GM23248 (cell line): ENCODE measurements around the gene PANK1. TPM values are rescaled to one million over a fixed set of nuclear protein-coding genes. Genes with fewer than 3 reads are reported as not detected.

Experiments used
- DNase-seq: peaks from one replicate; pipeline ENCODE4 v3.0.0-alpha.2; 2015
- H2AFZ ChIP-seq: fragments of 200-600 bp; sonication (generic); 2 replicates; pipeline ENCODE4 v1.6.1; 2016; ENCODE audit warnings: antibody characterized with exemption
- H3F3A ChIP-seq: fragments of 200-600 bp; sonication (generic); 2 replicates; pipeline ENCODE4 v1.6.1; 2016; ENCODE audit warnings: mild to moderate bottlenecking, antibody characterized with exemption, mixed run types; ENCODE audit not compliant: insufficient read depth
- H3K27ac ChIP-seq: fragments of 200-600 bp; sonication (generic); 2 replicates; pipeline ENCODE4 v1.5.1; 2016; ENCODE audit warnings: mild to moderate bottlenecking
- H3K27me3 ChIP-seq: fragments of 200-600 bp; sonication (generic); replicated peaks from 2 replicates; pipeline ENCODE4 v1.6.1; 2016; ENCODE audit warnings: mild to moderate bottlenecking; ENCODE audit not compliant: insufficient read depth
- H3K36me3 ChIP-seq: fragments of 200-600 bp; sonication (generic); 2 replicates; pipeline ENCODE4 v1.6.1; 2016; ENCODE audit warnings: low read depth, mild to moderate bottlenecking
- H3K4me1 ChIP-seq: fragments of 200-600 bp; sonication (generic); 2 replicates; pipeline ENCODE4 v1.6.1; 2016; ENCODE audit warnings: mild to moderate bottlenecking; ENCODE audit not compliant: insufficient read depth
- H3K4me2 ChIP-seq: fragments of 200-600 bp; sonication (generic); one replicate; pipeline ENCODE4 v1.6.1; 2016; ENCODE audit warnings: mild to moderate bottlenecking; ENCODE audit not compliant: unreplicated experiment
- H3K4me3 ChIP-seq: fragments of 200-600 bp; sonication (generic); 2 replicates; pipeline ENCODE4 v1.5.1; 2016; ENCODE audit warnings: mild to moderate bottlenecking
- H3K79me2 ChIP-seq: fragments of 200-600 bp; sonication (generic); 2 replicates; pipeline ENCODE4 v1.6.1; 2016; ENCODE audit warnings: mild to moderate bottlenecking; ENCODE audit not compliant: insufficient read depth
- H3K9ac ChIP-seq: fragments of 200-600 bp; sonication (generic); 2 replicates; pipeline ENCODE4 v1.6.1; 2016; ENCODE audit warnings: mild to moderate bottlenecking
- H3K9me2 ChIP-seq: fragments of 200-600 bp; sonication (generic); 2 replicates; pipeline ENCODE4 v1.6.1; 2016; ENCODE audit warnings: mixed run types, mild to moderate bottlenecking, moderate library complexity; ENCODE audit not compliant: insufficient read depth
- H3K9me3 ChIP-seq: fragments of 200-600 bp; sonication (generic); one replicate; pipeline ENCODE4 v1.6.1; 2017; ENCODE audit warnings: low read depth
- H4K20me1 ChIP-seq: fragments of 200-600 bp; sonication (generic); 2 replicates; pipeline ENCODE4 v1.6.0; 2016; ENCODE audit not compliant: insufficient read depth
- EZH2 ChIP-seq: fragments of 200-600 bp; sonication (generic); IDR thresholded peaks from 2 replicates; pipeline ENCODE4 v1.6.1; 2018; ENCODE audit warnings: antibody characterized with exemption, mild to moderate bottlenecking; ENCODE audit not compliant: insufficient read depth, poor library complexity, severe bottlenecking
- EZH2phosphoT487 ChIP-seq: fragments of 200-600 bp; sonication (generic); IDR thresholded peaks from 2 replicates; pipeline ENCODE4 v1.6.1; 2018; ENCODE audit warnings: antibody characterized with exemption, moderate library complexity, mild to moderate bottlenecking, low read depth; ENCODE audit not compliant: insufficient read depth
- WGBS, 2 experiments: methylation state at CpG; one replicate each; pipeline ENCODE4 v1.1.6; 2015 to 2017; ENCODE audit warnings: low lambda C conversion rate in 2 of 2, low coverage in 1 of 2; ENCODE audit errors: missing lambda C conversion rate in 2 of 2; 5-methylcytosine and 5-hydroxymethylcytosine counted together
- in situ Hi-C: fragments of 300-500 bp; cut with MboI; formaldehyde crosslinking; loops from 2 replicates; pipeline ENCODE4 v1.15.0; 2020
- polyA plus RNA-seq: library from polyadenylated mRNA; unstranded; fragments of >200 nt; fragmentation: Nextera tagmentation; extraction: Ambion mirVana; gene quantifications from 2 replicates; pipeline ENCODE4 v1.2.1, GENCODE V29; 2016
- total RNA-seq: library from RNA; depleted of rRNA; stranded (reverse); fragments of >200 nt; shearing (Covaris generic); gene quantifications from 2 replicates; pipeline ENCODE4 v1.2.3, GENCODE V29; 2014

Gene PANK1
- total and polyA plus RNA-seq, 2 experiments from 2014 or later, result 3.3 to 3.6 TPM

DNA sequence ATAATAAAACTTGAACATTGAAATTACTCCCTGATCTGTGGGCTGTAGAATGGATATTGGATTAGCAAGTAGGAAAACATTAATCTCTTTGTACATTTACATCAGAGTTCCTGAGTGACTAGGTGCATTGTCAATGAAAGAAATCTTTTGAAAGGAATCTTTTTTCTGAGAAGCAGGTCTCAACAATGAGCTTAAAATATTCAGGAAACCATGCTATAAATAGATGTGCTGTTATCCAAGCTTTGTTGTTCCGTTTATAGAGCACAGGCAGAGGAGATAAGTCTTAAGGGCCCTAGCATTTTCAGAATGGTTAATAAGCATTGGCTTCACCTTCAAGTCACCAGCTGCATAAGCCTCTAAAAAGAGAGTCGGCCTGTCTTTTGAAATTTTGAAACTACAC lies 68.3 kb downstream of the PANK1 start:
- Histone ChIP-seq H3K27me3 (no peaks in the 10 kb centered on the region), H3K27ac (no peak overlapping the region), H3K4me3 (no peak overlapping the region), H3K9me3 (no peaks in the 10 kb centered on the region), H3K4me2 (no peak overlapping the region), H3F3A (no peaks in the 10 kb centered on the region), H3K36me3 (no peaks in the 10 kb centered on the region), H3K4me1 (peaks cover 13% of the 10 kb centered on the region), H2AFZ (no peak overlapping the region), H3K9me2 (no peaks in the 10 kb centered on the region), H3K79me2 (no peaks in the 10 kb centered on the region), H4K20me1 (no peaks in the 10 kb centered on the region), H3K9ac (no peak overlapping the region)
- DNase-seq, result no peak
- TF ChIP-seq EZH2, result no peak
- TF ChIP-seq EZH2phosphoT487, result no peak
- WGBS, 2 experiments, result 90 to 98% methylated on average over 2 of the region's 2 CpGs
- in situ Hi-C loops, result no loop called here

DNA sequence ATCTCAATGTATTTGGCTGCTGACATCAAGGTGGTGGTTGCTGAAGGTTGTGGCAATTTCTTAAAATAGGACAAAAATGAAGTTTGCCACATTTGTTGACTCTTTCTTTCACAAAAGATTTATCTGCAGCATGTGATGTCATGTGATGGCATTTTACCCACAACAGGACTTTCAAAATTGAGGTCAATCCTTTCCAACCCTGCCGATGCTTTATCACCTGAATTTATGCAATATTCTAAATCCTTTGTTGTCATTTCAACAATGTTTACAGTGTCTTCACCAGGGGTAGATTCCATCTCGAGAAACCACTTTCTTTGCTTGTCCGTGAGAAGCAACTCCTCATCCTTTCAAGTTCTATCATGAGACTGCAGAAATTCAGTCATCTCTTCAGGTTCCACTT lies 69.0 kb downstream of the PANK1 start:
- no peaks in the 10 kb centered on the region for H4K20me1 ChIP-seq
- no peak for DNase-seq
- no peaks in the 10 kb centered on the region for H3K27me3 ChIP-seq
- in situ Hi-C loops, result no loop called here
- TF ChIP-seq EZH2phosphoT487, result no peak
- TF ChIP-seq EZH2, result no peak
- no peaks in the 10 kb centered on the region for H3K79me2 ChIP-seq
- H3K9me3 ChIP-seq, result no peaks in the 10 kb centered on the region
- no peak overlapping the region for H3K4me2 ChIP-seq
- H3K27ac ChIP-seq, result no peak overlapping the region
- H3F3A ChIP-seq, result no peaks in the 10 kb centered on the region
- no peak overlapping the region for H3K9ac ChIP-seq
- no peak overlapping the region for H2AFZ ChIP-seq
- H3K4me3 ChIP-seq, result no peak overlapping the region
- H3K36me3 ChIP-seq, result no peaks in the 10 kb centered on the region
- 86 to 88% methylated on average over 3 of the region's 3 CpGs for WGBS, 2 experiments
- H3K4me1 ChIP-seq, result peaks cover 13% of the 10 kb centered on the region
- H3K9me2 ChIP-seq, result no peaks in the 10 kb centered on the region

DNA sequence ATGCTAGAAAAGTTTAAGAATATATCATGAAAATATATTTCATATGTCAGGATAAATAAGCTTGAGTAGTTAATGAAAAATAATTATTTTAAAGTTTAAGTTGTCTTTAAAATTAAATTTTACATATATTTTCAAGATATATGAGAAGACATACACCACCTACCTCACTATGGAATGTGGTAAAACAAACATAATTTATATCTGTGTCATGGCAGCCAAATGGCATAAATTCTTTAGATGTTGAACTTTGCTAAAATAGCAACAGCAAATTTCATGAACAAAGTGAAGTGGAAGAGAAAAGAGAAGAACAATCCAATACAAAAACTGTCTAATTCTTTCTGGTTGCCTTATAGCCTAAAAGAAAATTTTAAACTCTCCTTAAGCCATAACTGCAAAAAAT lies 70.0 kb downstream of the PANK1 start:
- H4K20me1 ChIP-seq, result no peaks in the 10 kb centered on the region
- no peak overlapping the region for H3K4me2 ChIP-seq
- no peak overlapping the region for H2AFZ ChIP-seq
- no peaks in the 10 kb centered on the region for H3K9me2 ChIP-seq
- no peaks in the 10 kb centered on the region for H3K79me2 ChIP-seq
- no peaks in the 10 kb centered on the region for H3F3A ChIP-seq
- in situ Hi-C loops, result no loop called here
- H3K4me3 ChIP-seq, result no peak overlapping the region
- no peaks in the 10 kb centered on the region for H3K27me3 ChIP-seq
- TF ChIP-seq EZH2 (no peak), EZH2phosphoT487 (no peak)
- DNase-seq, result no peak
- no peak overlapping the region for H3K27ac ChIP-seq
- no peak overlapping the region for H3K9ac ChIP-seq
- H3K4me1 ChIP-seq, result peaks cover 13% of the 10 kb centered on the region
- no peaks in the 10 kb centered on the region for H3K36me3 ChIP-seq
- H3K9me3 ChIP-seq, result no peaks in the 10 kb centered on the region

DNA sequence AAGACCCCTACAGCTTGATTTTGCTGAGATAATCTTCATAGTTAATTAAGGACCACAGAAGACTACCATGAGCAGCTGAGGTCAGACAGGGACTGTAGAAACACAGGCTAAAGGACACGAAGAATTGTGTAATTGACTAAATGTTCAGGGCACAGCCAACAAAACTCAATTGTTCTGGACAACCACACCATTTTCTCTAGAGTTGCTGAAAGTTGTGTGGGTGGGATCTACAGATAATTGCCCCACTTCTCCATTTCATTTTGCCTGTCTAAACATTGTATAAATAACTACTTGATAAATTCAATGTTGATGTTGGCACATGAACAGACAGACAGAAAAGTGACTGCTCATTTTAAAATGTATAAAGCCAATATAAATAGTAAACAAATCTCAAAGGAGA lies 70.7 kb downstream of the PANK1 start:
- Histone ChIP-seq H3K79me2 (no peaks in the 10 kb centered on the region), H4K20me1 (no peaks in the 10 kb centered on the region), H3K9me3 (no peaks in the 10 kb centered on the region), H3K4me2 (no peak overlapping the region), H3F3A (no peaks in the 10 kb centered on the region), H3K27me3 (no peaks in the 10 kb centered on the region), H3K36me3 (no peaks in the 10 kb centered on the region), H3K9me2 (no peaks in the 10 kb centered on the region), H3K9ac (no peak overlapping the region), H3K4me1 (peaks cover 13% of the 10 kb centered on the region), H3K27ac (no peak overlapping the region), H2AFZ (no peak overlapping the region), H3K4me3 (no peak overlapping the region)
- in situ Hi-C loops, result no loop called here
- no peak for DNase-seq
- TF ChIP-seq EZH2phosphoT487 (no peak), EZH2 (no peak)
- 32 to 63% methylated on average over 1 of the region's 1 CpG for WGBS, 2 experiments
